LNCAP (cell line): ENCODE measurements around the gene SYDE2.

Experiments used
- TF ChIP-seq, protein P1 (sequence below): fragments of 450-650 bp; IDR thresholded peaks from 2 replicates; pipeline ENCODE4 v1.5.1; 2017; ENCODE audit warnings: mild to moderate bottlenecking

SYDE2 gene

DNA sequence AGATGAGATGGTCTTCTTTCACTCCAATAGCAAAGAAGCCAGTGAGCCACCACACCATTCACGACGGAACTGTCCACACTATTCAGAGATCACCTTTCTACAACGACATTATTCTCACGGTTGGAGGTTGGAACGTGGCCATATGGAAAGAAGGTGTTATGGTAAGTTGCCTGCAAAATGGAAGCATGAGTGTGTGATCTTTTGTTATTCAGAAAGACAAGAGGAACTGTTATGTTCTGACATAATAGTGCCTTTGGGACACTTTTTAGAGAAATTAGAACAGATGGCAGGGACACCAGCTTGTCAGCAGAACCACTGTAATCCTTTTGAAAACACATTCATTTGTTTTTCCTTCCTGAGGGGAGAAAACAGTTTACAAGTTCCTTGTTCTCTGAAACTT is 76.7 kb downstream of the SYDE2 start:
- TF ChIP-seq, protein P1, sequence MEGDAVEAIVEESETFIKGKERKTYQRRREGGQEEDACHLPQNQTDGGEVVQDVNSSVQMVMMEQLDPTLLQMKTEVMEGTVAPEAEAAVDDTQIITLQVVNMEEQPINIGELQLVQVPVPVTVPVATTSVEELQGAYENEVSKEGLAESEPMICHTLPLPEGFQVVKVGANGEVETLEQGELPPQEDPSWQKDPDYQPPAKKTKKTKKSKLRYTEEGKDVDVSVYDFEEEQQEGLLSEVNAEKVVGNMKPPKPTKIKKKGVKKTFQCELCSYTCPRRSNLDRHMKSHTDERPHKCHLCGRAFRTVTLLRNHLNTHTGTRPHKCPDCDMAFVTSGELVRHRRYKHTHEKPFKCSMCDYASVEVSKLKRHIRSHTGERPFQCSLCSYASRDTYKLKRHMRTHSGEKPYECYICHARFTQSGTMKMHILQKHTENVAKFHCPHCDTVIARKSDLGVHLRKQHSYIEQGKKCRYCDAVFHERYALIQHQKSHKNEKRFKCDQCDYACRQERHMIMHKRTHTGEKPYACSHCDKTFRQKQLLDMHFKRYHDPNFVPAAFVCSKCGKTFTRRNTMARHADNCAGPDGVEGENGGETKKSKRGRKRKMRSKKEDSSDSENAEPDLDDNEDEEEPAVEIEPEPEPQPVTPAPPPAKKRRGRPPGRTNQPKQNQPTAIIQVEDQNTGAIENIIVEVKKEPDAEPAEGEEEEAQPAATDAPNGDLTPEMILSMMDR = no peak

DNA sequence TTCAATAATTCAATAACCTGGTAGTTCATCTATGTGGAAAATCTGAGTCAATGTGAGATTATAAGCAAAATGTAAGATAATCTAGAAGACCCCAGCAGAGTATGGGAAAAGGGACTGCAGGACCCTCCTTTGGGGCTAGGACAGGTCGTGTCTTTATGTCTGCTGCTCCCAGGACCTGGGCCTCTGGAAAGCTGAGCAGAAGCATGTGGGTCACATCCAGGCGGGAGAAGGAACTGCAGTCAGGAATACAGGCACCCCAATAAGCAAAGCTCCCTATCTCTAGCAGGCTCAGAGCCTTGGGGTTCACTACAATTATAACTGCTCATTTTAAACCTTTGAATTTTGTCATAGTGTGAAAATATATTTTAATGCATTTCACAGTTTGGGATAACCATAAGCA is 78.6 kb downstream of the SYDE2 start:
- TF ChIP-seq, protein P1 = no peak

GRCh38 chr1:85121744-85122143 is 79.1 kb downstream of the SYDE2 start:
- TF ChIP-seq, protein P1 = no peak

- TF ChIP-seq, protein P1 = no peak
Measured at GRCh38 chr1:85118751-85119150, 82.1 kb downstream of the SYDE2 start.

DNA sequence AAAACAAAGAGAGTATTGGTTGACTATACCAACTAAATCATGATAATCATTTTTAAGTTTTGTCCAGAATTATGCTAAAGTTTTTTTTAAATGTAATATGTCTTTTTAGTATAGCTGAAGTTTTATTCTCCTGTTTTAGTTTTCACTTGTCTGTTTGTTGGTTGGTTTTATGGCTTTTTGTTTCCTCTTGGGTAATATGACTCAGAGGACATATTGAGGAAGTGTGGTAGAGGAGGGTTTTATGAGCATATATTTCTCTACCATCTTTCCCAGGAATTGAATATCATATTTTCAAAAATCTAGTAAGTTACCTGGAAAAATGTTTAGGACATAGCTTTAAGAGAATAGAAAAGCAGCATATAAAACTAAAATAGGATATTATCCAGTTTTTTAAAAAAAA is 84.0 kb downstream of the SYDE2 start:
- TF ChIP-seq, protein P1 = no peak

DNA sequence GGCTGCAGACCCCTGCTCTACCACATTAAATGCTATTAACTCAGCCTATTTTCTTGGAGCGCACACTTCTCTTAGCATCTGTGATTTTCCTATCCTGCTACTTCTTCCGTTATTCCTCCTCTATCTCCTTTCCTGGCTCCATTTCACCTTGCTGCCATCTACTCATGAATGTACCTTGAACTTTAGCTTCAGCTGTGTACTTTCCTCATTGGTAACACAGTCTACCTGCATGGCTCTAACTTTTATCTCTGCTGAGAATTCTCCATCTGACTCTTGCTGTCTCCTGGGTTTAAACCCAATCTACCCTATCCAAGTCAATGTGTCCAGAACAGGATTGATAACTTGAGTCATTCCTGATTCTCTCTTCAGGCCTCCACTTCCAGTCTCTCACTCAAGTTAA is 84.9 kb downstream of the SYDE2 start:
- TF ChIP-seq, protein P1 = no peak

GRCh38 chr1:85111695-85112094 is 89.1 kb downstream of the SYDE2 start:
- TF ChIP-seq, protein P1 = no peak

- TF ChIP-seq, protein P1 = peak; percentile 84
Measured at GRCh38 chr1:85109475-85109874, 91.3 kb downstream of the SYDE2 start.
